HG03378 (cell line): ENCODE data around the gene BZW1.

Experiments used
- ATAC-seq: cut with Tn5 transposase; IDR thresholded peaks from one replicate; pipeline ENCODE4 v1.9.1; 2021; ENCODE audit warnings: mild to moderate bottlenecking, moderate library complexity; ENCODE audit not compliant: unreplicated experiment

BZW1 gene

GRCh38 chr2:200828572-200829257, 17.0 kb downstream of the BZW1 start:
- ATAC-seq, result no peak

GRCh38 chr2:200829258-200829655, 17.5 kb downstream of the BZW1 start:
- ATAC-seq, result no peak

- no peak for ATAC-seq
These were observed 23.0 kb downstream of the BZW1 start for GRCh38 chr2:200834701-200835100.

GRCh38 chr2:200839513-200839912, 27.8 kb downstream of the BZW1 start:
- no peak for ATAC-seq

GRCh38 chr2:200843993-200844948, 32.6 kb downstream of the BZW1 start:
- ATAC-seq, result no peak

GRCh38 chr2:200845194-200845593, 33.5 kb downstream of the BZW1 start:
- no peak for ATAC-seq

- ATAC-seq, result no peak
These were observed 34.1 kb downstream of the BZW1 start for GRCh38 chr2:200845669-200846325.

- no peak for ATAC-seq
These were observed 35.6 kb downstream of the BZW1 start for GRCh38 chr2:200847269-200847668.

GRCh38 chr2:200847939-200848338, 36.2 kb downstream of the BZW1 start:
- no peak for ATAC-seq

- no peak for ATAC-seq
These were observed 39.0 kb downstream of the BZW1 start for GRCh38 chr2:200850512-200851256.

- ATAC-seq, result no peak
These were observed 39.9 kb downstream of the BZW1 start for GRCh38 chr2:200851398-200852248.

- ATAC-seq, result no peak
These were observed 40.9 kb downstream of the BZW1 start for GRCh38 chr2:200852605-200853004.

GRCh38 chr2:200856806-200857205, 45.1 kb downstream of the BZW1 start:
- ATAC-seq, result no peak

- no peak for ATAC-seq
These were observed 48.5 kb downstream of the BZW1 start for GRCh38 chr2:200860092-200860795.

- ATAC-seq, result no peak
These were observed 50.0 kb downstream of the BZW1 start for GRCh38 chr2:200861617-200862155.

GRCh38 chr2:200862532-200863000, 50.9 kb downstream of the BZW1 start:
- ATAC-seq, result peak; percentile 29

GRCh38 chr2:200863782-200864175, 52.1 kb downstream of the BZW1 start:
- peak; percentile 16 for ATAC-seq

- ATAC-seq, result peak; percentile 73
These were observed 52.7 kb downstream of the BZW1 start, which contains the start of gene CLK1 for GRCh38 chr2:200864176-200865034. TSS of gene CLK1 (minus strand) at chr2:200864658. CDS start at chr2:200861862, 2,796 bp downstream.
